ENCODE data around the gene KCNQ5.

Gene KCNQ5

GRCh38 chr6:72822023-72822422 lies 200.2 kb downstream of the KCNQ5 start:
- no peak for ATAC-seq (ENCODE audit: low read depth)
- TF ChIP-seq CTCF (IDR thresholded peaks at IDR 0.05; ENCODE audit: poor library complexity, severe bottlenecking), result no peak
- Histone ChIP-seq H3K27me3 (ENCODE audit: insufficient read depth, poor library complexity, severe bottlenecking) (no peaks in the 10 kb centered on the region), H3K9me3 (ENCODE audit: severe bottlenecking) (no peaks in the 10 kb centered on the region), H3K27ac (ENCODE audit: poor library complexity, severe bottlenecking) (no peak overlapping the region), H3K36me3 (ENCODE audit: low read depth) (no peaks in the 10 kb centered on the region), H3K4me1 (ENCODE audit: insufficient read depth, poor library complexity, severe bottlenecking) (peaks cover 22% of the 10 kb centered on the region), H3K4me3 (ENCODE audit: severe bottlenecking) (no peak overlapping the region)
- no peak for DNase-seq (ENCODE audit: low spot score)

- Histone ChIP-seq H3K36me3 (ENCODE audit: low read depth) (no peaks in the 10 kb centered on the region), H3K4me1 (ENCODE audit: insufficient read depth, poor library complexity, severe bottlenecking) (peaks cover 29% of the 10 kb centered on the region), H3K27me3 (ENCODE audit: insufficient read depth, poor library complexity, severe bottlenecking) (no peaks in the 10 kb centered on the region), H3K9me3 (ENCODE audit: severe bottlenecking) (no peaks in the 10 kb centered on the region), H3K4me3 (ENCODE audit: severe bottlenecking) (no peak overlapping the region), H3K27ac (ENCODE audit: poor library complexity, severe bottlenecking) (no peak overlapping the region)
- no peak for DNase-seq (ENCODE audit: low spot score)
- no peak for ATAC-seq (ENCODE audit: low read depth)
- TF ChIP-seq CTCF (IDR thresholded peaks at IDR 0.05; ENCODE audit: poor library complexity, severe bottlenecking), result no peak
Measured at GRCh38 chr6:72822691-72823090, 200.8 kb downstream of the KCNQ5 start.

- H3K36me3 ChIP-seq (ENCODE audit: low read depth), result no peaks in the 10 kb centered on the region
- H3K9me3 ChIP-seq (ENCODE audit: severe bottlenecking), result no peaks in the 10 kb centered on the region
- peaks cover 23% of the 10 kb centered on the region for H3K4me1 ChIP-seq (ENCODE audit: insufficient read depth, poor library complexity, severe bottlenecking)
- DNase-seq (ENCODE audit: low spot score), result no peak
- no peak overlapping the region for H3K27ac ChIP-seq (ENCODE audit: poor library complexity, severe bottlenecking)
- TF ChIP-seq CTCF (IDR thresholded peaks at IDR 0.05; ENCODE audit: poor library complexity, severe bottlenecking), result no peak
- no peaks in the 10 kb centered on the region for H3K27me3 ChIP-seq (ENCODE audit: insufficient read depth, poor library complexity, severe bottlenecking)
- ATAC-seq (ENCODE audit: low read depth), result no peak
- H3K4me3 ChIP-seq (ENCODE audit: severe bottlenecking), result no peak overlapping the region
Measured at GRCh38 chr6:72824833-72825232, 203.0 kb downstream of the KCNQ5 start.

- H3K4me3 ChIP-seq (ENCODE audit: severe bottlenecking), result no peak overlapping the region
- ATAC-seq (ENCODE audit: low read depth), result peak; percentile 58
- DNase-seq (ENCODE audit: low spot score), result no peak
- TF ChIP-seq CTCF (IDR thresholded peaks at IDR 0.05; ENCODE audit: poor library complexity, severe bottlenecking), result no peak
- H3K9me3 ChIP-seq (ENCODE audit: severe bottlenecking), result no peaks in the 10 kb centered on the region
- peak overlapping the region; percentile 16 for H3K27ac ChIP-seq (ENCODE audit: poor library complexity, severe bottlenecking)
- H3K36me3 ChIP-seq (ENCODE audit: low read depth), result no peaks in the 10 kb centered on the region
- peaks cover 22% of the 10 kb centered on the region for H3K4me1 ChIP-seq (ENCODE audit: insufficient read depth, poor library complexity, severe bottlenecking)
- H3K27me3 ChIP-seq (ENCODE audit: insufficient read depth, poor library complexity, severe bottlenecking), result no peaks in the 10 kb centered on the region
Measured at GRCh38 chr6:72825315-72825911, 203.5 kb downstream of the KCNQ5 start.

- DNase-seq (ENCODE audit: low spot score) (no peak), ATAC-seq (ENCODE audit: low read depth) (peak; percentile 68)
- H3K27me3 ChIP-seq (ENCODE audit: insufficient read depth, poor library complexity, severe bottlenecking), result no peaks in the 10 kb centered on the region
- H3K4me1 ChIP-seq (ENCODE audit: insufficient read depth, poor library complexity, severe bottlenecking), result peaks cover 22% of the 10 kb centered on the region
- no peak overlapping the region for H3K4me3 ChIP-seq (ENCODE audit: severe bottlenecking)
- peak overlapping the region; percentile 16 for H3K27ac ChIP-seq (ENCODE audit: poor library complexity, severe bottlenecking)
- TF ChIP-seq CTCF (IDR thresholded peaks at IDR 0.05; ENCODE audit: poor library complexity, severe bottlenecking), result no peak
- no peaks in the 10 kb centered on the region for H3K36me3 ChIP-seq (ENCODE audit: low read depth)
- H3K9me3 ChIP-seq (ENCODE audit: severe bottlenecking), result no peaks in the 10 kb centered on the region
Measured at GRCh38 chr6:72826037-72826436, 204.2 kb downstream of the KCNQ5 start.

All from RWPE2 (cell line).